GM15510 (cell line): ENCODE results near the gene AGMO.

Experiments
- POLR2A ChIP-seq: IDR thresholded peaks from 3 replicates; pipeline ENCODE4 v1.6.1; 2011; ENCODE audit warnings: borderline replicate concordance; ENCODE audit not compliant: insufficient read length; ENCODE audit errors: extremely low read depth

The AGMO gene

DNA sequence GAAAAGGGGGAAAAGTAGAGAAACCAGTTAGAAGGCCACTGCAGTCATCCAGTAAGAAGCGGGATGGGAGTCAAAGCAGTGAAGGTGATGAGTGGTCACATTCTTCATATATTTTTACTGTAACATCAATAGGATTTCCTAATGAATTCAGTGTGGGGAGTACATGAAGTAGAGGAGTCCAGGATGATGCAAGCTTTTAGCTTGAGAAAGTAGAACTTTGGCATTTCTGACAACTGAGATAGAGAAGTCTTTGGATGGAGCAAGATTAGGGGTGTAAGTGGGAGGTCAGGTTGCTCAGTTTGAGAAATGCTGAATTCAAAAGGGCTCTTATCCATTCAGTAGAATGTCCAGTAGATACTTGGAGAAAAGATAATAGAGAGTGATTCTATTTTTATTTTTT is 395.2 kb downstream of the AGMO start:
- no peak for TF ChIP-seq POLR2A

GRCh38 chr7:15159261-15159660 is 402.6 kb downstream of the AGMO start:
- TF ChIP-seq POLR2A = no peak

DNA sequence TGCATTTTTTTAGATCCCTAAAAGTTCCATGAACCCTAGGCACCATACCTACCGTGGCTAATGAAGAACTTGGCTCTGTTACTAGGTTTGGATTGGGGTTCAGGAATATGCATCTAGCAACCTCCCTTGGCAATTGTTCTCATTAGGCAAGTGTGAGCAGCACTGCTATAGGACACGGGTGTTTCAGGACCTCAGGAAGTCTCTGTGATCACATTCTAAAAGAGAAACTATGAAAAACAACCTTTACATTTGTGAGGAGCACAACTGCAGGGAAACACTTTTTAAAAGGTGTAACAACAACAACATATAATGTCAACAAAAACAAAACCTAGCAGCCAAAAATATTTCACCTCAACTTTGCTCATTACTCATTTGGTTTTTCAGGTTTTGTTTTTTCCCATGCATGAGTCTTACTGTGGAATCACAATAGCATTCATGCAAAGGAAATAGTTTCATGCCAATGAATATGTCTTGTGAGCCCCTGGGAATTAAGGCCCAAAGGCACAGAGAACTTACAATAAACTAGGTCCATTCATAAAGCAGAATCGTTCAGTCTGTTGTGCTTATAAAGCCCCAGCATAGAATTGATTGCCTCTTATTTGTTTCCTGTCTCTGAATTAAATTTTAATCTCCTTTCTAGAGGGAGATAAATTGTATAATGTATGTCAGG is 403.5 kb downstream of the AGMO start:
- TF ChIP-seq POLR2A = no peak
